MCF 10A (cell line): ENCODE measurements around the gene EIF4ENIF1. TPM values are rescaled to one million over a fixed set of nuclear protein-coding genes. Genes with fewer than 3 reads are reported as not detected.
"Not testable (repeated sequence)": the region's sequence is repeated elsewhere in the genome, so short reads cannot be mapped to it uniquely, and the experiment has no call there.

Source experiments
- BruUV-seq: library from RNA; stranded (reverse); fragments of 400-500 nt; replicated peaks from 2 replicates; lab custom pipeline; 2021; lab: Mats Ljungman, UMichigan
- CTCF ChIA-PET: fragments of 300-600 bp; sonication (Branson Sonifier 250); formaldehyde crosslinking; extraction: SDS; loops from one replicate; lab custom pipeline; 2021; ENCODE audit warnings: antibody characterized with exemption, inconsistent platforms; lab: Yijun Ruan, JAX
- POLR2A ChIA-PET: fragments of 300-600, 350-650 bp; sonication (Branson Sonifier 250); formaldehyde crosslinking; extraction: SDS; loops from one replicate; lab custom pipeline; 2020; ENCODE audit warnings: antibody characterized with exemption, inconsistent platforms; lab: Yijun Ruan, JAX
- DNase-seq: peaks from one replicate; pipeline ENCODE4 v3.0.0-alpha.2; 2018; ENCODE audit not compliant: unreplicated experiment
- H3K27ac Mint-ChIP-seq: one replicate; pipeline ENCODE4 v1.8.0; 2022; ENCODE audit warnings: mild to moderate bottlenecking, low read depth, mixed read lengths; ENCODE audit not compliant: unreplicated experiment
- H3K27me3 Mint-ChIP-seq: one replicate; pipeline ENCODE4 v1.8.0; 2022; ENCODE audit warnings: mixed read lengths; ENCODE audit not compliant: insufficient read depth, unreplicated experiment
- H3K36me3 Mint-ChIP-seq: one replicate; pipeline ENCODE4 v1.8.0; 2022; ENCODE audit warnings: mild to moderate bottlenecking, moderate library complexity, mixed read lengths; ENCODE audit not compliant: insufficient read depth, unreplicated experiment
- H3K4me1 Mint-ChIP-seq: one replicate; pipeline ENCODE4 v1.8.0; 2022; ENCODE audit warnings: mixed read lengths; ENCODE audit not compliant: insufficient read depth, unreplicated experiment
- H3K4me3 Mint-ChIP-seq: one replicate; pipeline ENCODE4 v1.8.0; 2022; ENCODE audit warnings: mild to moderate bottlenecking, moderate library complexity, mixed read lengths; ENCODE audit not compliant: unreplicated experiment
- H3K9me3 Mint-ChIP-seq: one replicate; pipeline ENCODE4 v1.8.0; 2022; ENCODE audit warnings: mixed read lengths; ENCODE audit not compliant: unreplicated experiment
- CTCF ChIP-seq: fragments of 200-600 bp; IDR thresholded peaks from one replicate; pipeline ENCODE4 v1.8.0; 2022; ENCODE audit warnings: antibody characterized with exemption, mild to moderate bottlenecking; ENCODE audit not compliant: unreplicated experiment
- intact Hi-C: fragments of 100-400 bp; cut with micrococcal nuclease; formaldehyde crosslinking; loops from 2 replicates; pipeline ENCODE4 v1.14.1; 2022
- total RNA-seq: library from RNA; stranded (reverse); gene quantifications from 2 replicates; pipeline ENCODE4 v1.2.3, GENCODE V29; 2022

EIF4ENIF1 gene
- total RNA-seq, 1 experiment from 2014 or later: 25.6 TPM

- POLR2A ChIA-PET: interaction anchor here (0.6 to 1.2 kb wide), 2 partner anchors 29 to 31 kb away, joined by 3 to 4 read pairs; no protein-coding TSS in a partner anchor
- H3K36me3 Mint-ChIP-seq: peaks cover 24% of the 10 kb centered on the region
- no peak overlapping the region for H3K27ac Mint-ChIP-seq
- H3K27me3 Mint-ChIP-seq: no peaks in the 10 kb centered on the region
- H3K9me3 Mint-ChIP-seq: no peaks in the 10 kb centered on the region
- no peak for TF ChIP-seq CTCF
- BruUV-seq: no TSS peak
- no peak for DNase-seq
- intact Hi-C loops: no loop called here
- H3K4me3 Mint-ChIP-seq: no peak overlapping the region
- CTCF ChIA-PET: interaction anchor here (0.6 to 0.7 kb wide), 2 partner anchors 12 to 189 kb away, joined by 3 to 8 read pairs; no protein-coding TSS in a partner anchor
- no peaks in the 10 kb centered on the region for H3K4me1 Mint-ChIP-seq
Observed at GRCh38 chr22:31520051-31520450, 30.4 kb upstream of the EIF4ENIF1 start.

- CTCF ChIA-PET: no interaction called here
- H3K4me3 Mint-ChIP-seq: no peak overlapping the region
Observed at GRCh38 chr22:31509061-31509762, 19.6 kb upstream of the EIF4ENIF1 start.

GRCh38 chr22:31508536-31508935 is 18.9 kb upstream of the EIF4ENIF1 start:
- Mint-ChIP-seq H3K4me3 (no peak overlapping the region), H3K9me3 (no peaks in the 10 kb centered on the region), H3K36me3 (peaks cover 12% of the 10 kb centered on the region), H3K4me1 (peaks cover 5% of the 10 kb centered on the region), H3K27me3 (no peaks in the 10 kb centered on the region), H3K27ac (no peak overlapping the region)
- CTCF ChIA-PET: interaction anchor here (0.5 kb wide), 1 partner anchor 157 kb away, joined by 3 read pairs; no protein-coding TSS in a partner anchor
- POLR2A ChIA-PET: no interaction called here
- no peak for DNase-seq
- no TSS peak for BruUV-seq
- intact Hi-C loops: no loop called here
- TF ChIP-seq CTCF: no peak

More at GRCh38 chr22:31509061-31509762, 19.6 kb upstream of the EIF4ENIF1 start:
- BruUV-seq: no TSS peak
- H3K9me3 Mint-ChIP-seq: no peaks in the 10 kb centered on the region
- no peak overlapping the region for H3K27ac Mint-ChIP-seq
- H3K4me1 Mint-ChIP-seq: peaks cover 5% of the 10 kb centered on the region
- peaks cover 14% of the 10 kb centered on the region for H3K36me3 Mint-ChIP-seq
- no peak for DNase-seq
- intact Hi-C loops: no loop called here
- TF ChIP-seq CTCF: no peak
- POLR2A ChIA-PET: no interaction called here
- H3K27me3 Mint-ChIP-seq: no peaks in the 10 kb centered on the region

- H3K4me1 Mint-ChIP-seq, DNase-seq, H3K4me3 Mint-ChIP-seq, H3K27me3 Mint-ChIP-seq, intact Hi-C loops, BruUV-seq, H3K27ac Mint-ChIP-seq, H3K9me3 Mint-ChIP-seq: not testable (repeated sequence)
- CTCF ChIA-PET: interaction anchor here (0.7 to 1.2 kb wide), 2 partner anchors 49 to 748 kb away, joined by 4 to 5 read pairs; no protein-coding TSS in a partner anchor
- POLR2A ChIA-PET: interaction anchor here (1.3 to 1.5 kb wide), 2 partner anchors 10 to 12 kb away, joined by 3 to 4 read pairs; partner anchors contain the start of gene SFI1
- H3K36me3 Mint-ChIP-seq: peaks cover 12% of the 10 kb centered on the region
Observed at GRCh38 chr22:31507517-31507916, 17.9 kb upstream of the EIF4ENIF1 start.
